H1 (cell line): ENCODE data around the gene ILKAP. TPM values are rescaled to one million over a fixed set of nuclear protein-coding genes. Genes with fewer than 3 reads are reported as not detected.

Source experiments
- BCL11A ChIP-seq, 2 experiments: IDR thresholded peaks; one replicate each; pipeline ENCODE4 v1.6.1; 2011; ENCODE audit warnings: low read depth in 2 of 2, low read length in 2 of 2, mild to moderate bottlenecking in 2 of 2
- EGR1 ChIP-seq: IDR thresholded peaks from 2 replicates; pipeline ENCODE4 v1.6.1; 2011; ENCODE audit warnings: low read depth, low read length, borderline replicate concordance
- SAP30 ChIP-seq: fragments of 300-600 bp; sonication (generic); IDR thresholded peaks from 2 replicates; pipeline ENCODE4 v1.7.1; 2012; ENCODE audit warnings: low read length, moderate library complexity, mild to moderate bottlenecking, inconsistent platforms; ENCODE audit not compliant: insufficient read depth, insufficient replicate concordance
- TAF1 ChIP-seq: IDR thresholded peaks from 2 replicates; pipeline ENCODE4 v1.6.1; 2011; ENCODE audit warnings: mild to moderate bottlenecking, low read depth, low read length
- polyA plus RNA-seq, 7 experiments: library from polyadenylated mRNA; depleted of rRNA in 3 of 7; stranded (reverse) in 5 of 7; unstranded in 2 of 7; fragments of >200 nt in 5 of 7; fragments of 200-250 nt in 2 of 7; gene quantifications; 1 replicate in 5 of 7; 2 replicates in 1 of 7; 4 replicates in 1 of 7; pipeline versions ENCODE4 v1.2.1 to v1.2.3, GENCODE V29; 2011 to 2013; ENCODE audit warnings: missing spikeins in 2 of 7, mixed read lengths in 2 of 7
- total RNA-seq: library from RNA; stranded (reverse); fragmentation: NEBNext Ultra II Directional; extraction: Animal tissue kit (Norgen Biotek cat#: 25700); gene quantifications from 2 replicates; pipeline ENCODE4 v1.2.1, GENCODE V29; 2021

ILKAP gene
- total and polyA plus RNA-seq, 2 of the 8 experiments (the other 6 are each of a cell fraction or from before 2014, with no cell fraction given), result 23.5 to 33.8 TPM

DNA sequence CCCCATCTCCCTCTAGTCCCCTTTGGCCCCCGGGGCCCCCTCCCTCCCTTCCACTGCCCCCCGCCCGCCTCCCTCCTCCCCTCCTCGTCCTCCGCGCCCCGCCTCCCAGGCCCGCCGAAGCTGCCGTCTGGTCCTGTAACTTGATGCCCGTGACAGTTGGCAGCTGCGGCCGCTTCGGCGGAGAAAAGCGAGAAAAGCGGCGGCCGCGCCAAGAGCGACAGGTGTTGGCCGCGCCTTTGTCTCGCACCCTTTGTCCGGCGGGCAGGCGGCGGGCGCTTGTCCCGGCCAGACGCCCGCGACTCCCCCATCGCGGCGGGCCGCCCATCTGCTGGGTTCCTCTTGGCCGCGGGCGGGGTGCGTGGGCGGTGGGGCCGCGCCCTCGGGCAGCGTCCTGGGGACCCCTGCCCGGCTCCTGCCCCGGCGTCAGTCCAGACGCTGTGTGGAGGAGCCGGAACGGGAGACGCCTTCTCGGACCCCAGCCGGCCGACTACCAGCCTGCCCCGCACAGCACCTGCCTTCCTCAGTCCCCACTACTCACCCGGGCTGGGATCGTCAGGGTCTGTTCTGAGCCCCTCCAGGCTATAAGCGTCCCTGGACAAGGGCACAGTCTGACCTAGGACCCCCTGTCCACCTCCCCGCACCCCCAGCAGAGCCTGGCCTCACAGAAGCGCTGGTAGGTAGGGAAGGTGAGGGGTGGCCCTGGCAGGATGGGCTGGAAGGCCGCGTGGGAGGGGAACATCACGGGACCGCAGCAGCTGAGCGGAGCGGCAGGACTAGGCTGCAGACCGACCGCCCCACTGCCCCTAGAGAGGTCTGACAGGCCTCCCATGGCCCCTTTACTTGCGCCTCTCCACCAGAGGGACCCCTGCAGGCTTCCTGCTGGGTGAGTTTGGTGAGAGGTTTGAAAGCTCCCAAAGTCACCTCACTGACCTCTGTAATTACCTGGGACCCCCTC is 37.5 kb upstream of the ILKAP start (continued):
- TF ChIP-seq EGR1, result peak; percentile 83
- no peak for TF ChIP-seq SAP30
- peak; percentile 42 for TF ChIP-seq TAF1
- no peak for TF ChIP-seq BCL11A (IDR thresholded peaks at IDR 0.05; ENCODE audit: low read depth in 2 of 2, low read length in 2 of 2)
